IMR-90 (cell line): ENCODE measurements around the gene CCDC33. TPM values are rescaled to one million over a fixed set of nuclear protein-coding genes. Genes with fewer than 3 reads are reported as not detected.

ENCODE experiments used
- ATAC-seq: fragments of 200-7000 bp; cut with Tn5 transposase; 2 replicates; pipeline ENCODE4 v1.9.1; 2020; ENCODE audit warnings: low read depth, mild to moderate bottlenecking, moderate library complexity
- BruUV-seq: library from RNA; stranded (reverse); fragments of 400-500 nt; replicated peaks from 2 replicates; lab custom pipeline; 2021; lab: Mats Ljungman, UMichigan
- CTCF ChIA-PET: fragments of 300-600 bp; formaldehyde crosslinking; extraction: SDS; loops from one replicate; lab custom pipeline; 2021; ENCODE audit warnings: antibody characterized with exemption; lab: Yijun Ruan, JAX
- POLR2A ChIA-PET: fragments of 300-600 bp; sonication (Branson Sonifier 250); formaldehyde crosslinking; loops from one replicate; lab custom pipeline; 2022; ENCODE audit warnings: antibody characterized with exemption; ENCODE audit not compliant: unreplicated experiment; lab: Charles Lee
- DNase-seq: peaks from one replicate; pipeline ENCODE4 v3.0.0; 2013
- H2AFZ ChIP-seq: replicated peaks from 2 replicates; pipeline ENCODE3; 2013; ENCODE audit warnings: low read length, mild to moderate bottlenecking; ENCODE audit not compliant: poor library complexity
- H2AK5ac ChIP-seq: 2 replicates; pipeline ENCODE4 v1.6.1; 2013; ENCODE audit warnings: low read depth, low read length, inconsistent platforms
- H2AK9ac ChIP-seq: replicated peaks from 2 replicates; pipeline ENCODE3; 2013; ENCODE audit warnings: mild to moderate bottlenecking, low read depth, low read length, moderate library complexity; ENCODE audit not compliant: poor library complexity
- H2BK120ac ChIP-seq: 2 replicates; pipeline ENCODE4 v1.6.1; 2013; ENCODE audit warnings: low read depth, low read length, inconsistent platforms
- H2BK15ac ChIP-seq: 3 replicates; pipeline ENCODE4 v1.6.1; 2013; ENCODE audit warnings: low read depth, low read length, inconsistent platforms
- H2BK20ac ChIP-seq: 2 replicates; pipeline ENCODE4 v1.6.1; 2013; ENCODE audit warnings: low read depth, mild to moderate bottlenecking, inconsistent platforms, low read length, moderate library complexity
- H2BK5ac ChIP-seq: 2 replicates; pipeline ENCODE4 v1.6.1; 2013; ENCODE audit warnings: mild to moderate bottlenecking, low read depth, low read length, inconsistent platforms; ENCODE audit not compliant: poor library complexity, severe bottlenecking
- H3K14ac ChIP-seq: replicated peaks from 2 replicates; pipeline ENCODE4 v1.6.1; 2013; ENCODE audit warnings: low read depth, low read length, inconsistent platforms
- H3K18ac ChIP-seq: 2 replicates; pipeline ENCODE4 v1.6.1; 2013; ENCODE audit warnings: low read depth, low read length, control low read depth
- H3K23ac ChIP-seq: 2 replicates; pipeline ENCODE4 v1.6.1; 2013; ENCODE audit warnings: low read depth, low read length, inconsistent platforms
- H3K27ac ChIP-seq: 2 replicates; pipeline ENCODE4 v1.5.1; 2013; ENCODE audit warnings: mild to moderate bottlenecking, control low read depth, low read length; ENCODE audit not compliant: insufficient read depth
- H3K27me3 ChIP-seq: 2 replicates; pipeline ENCODE4 v1.6.1; 2013; ENCODE audit warnings: low read length; ENCODE audit not compliant: control insufficient read depth, insufficient read depth
- H3K36me3 ChIP-seq: 2 replicates; pipeline ENCODE4 v1.6.1; 2013; ENCODE audit warnings: low read length, mixed read lengths; ENCODE audit not compliant: control insufficient read depth, insufficient read depth
- H3K4ac ChIP-seq: 2 replicates; pipeline ENCODE4 v1.6.1; 2013; ENCODE audit warnings: low read depth, low read length, inconsistent platforms
- H3K4me1 ChIP-seq: 2 replicates; pipeline ENCODE4 v1.6.1; 2013; ENCODE audit warnings: low read length, mixed read lengths; ENCODE audit not compliant: control insufficient read depth, insufficient read depth
- H3K4me2 ChIP-seq: 2 replicates; pipeline ENCODE4 v1.6.1; 2013; ENCODE audit warnings: low read depth, mild to moderate bottlenecking, control low read depth, low read length, moderate library complexity
- H3K4me3 ChIP-seq: 2 replicates; pipeline ENCODE4 v1.5.1; 2013; ENCODE audit warnings: low read depth, mild to moderate bottlenecking, control low read depth, low read length, moderate library complexity; ENCODE audit not compliant: insufficient read depth
- H3K56ac ChIP-seq: 2 replicates; pipeline ENCODE4 v1.6.1; 2013; ENCODE audit warnings: low read length, inconsistent platforms; ENCODE audit not compliant: insufficient read depth; ENCODE audit errors: extremely low read depth
- H3K79me1 ChIP-seq, 2 experiments: 2 replicates each; pipeline ENCODE4 v1.6.1; 2013; ENCODE audit warnings: low read length in 2 of 2, inconsistent platforms in 1 of 2, low read depth in 1 of 2
- H3K9ac ChIP-seq: 2 replicates; pipeline ENCODE4 v1.6.1; 2013; ENCODE audit warnings: low read depth, low read length, control low read depth
- H3K9me1 ChIP-seq: 2 replicates; pipeline ENCODE4 v1.6.1; 2013; ENCODE audit warnings: low read length, inconsistent platforms; ENCODE audit not compliant: insufficient read depth
- H3K9me3 ChIP-seq: 2 replicates; pipeline ENCODE4 v1.6.1; 2013; ENCODE audit warnings: low read length; ENCODE audit not compliant: control insufficient read depth, insufficient read depth
- H4K20me1 ChIP-seq: 2 replicates; pipeline ENCODE4 v1.6.1; 2013; ENCODE audit warnings: low read length, inconsistent platforms; ENCODE audit not compliant: insufficient read depth
- H4K5ac ChIP-seq: 2 replicates; pipeline ENCODE4 v1.6.1; 2013; ENCODE audit warnings: mild to moderate bottlenecking, low read depth, low read length, control low read depth
- H4K8ac ChIP-seq, 2 experiments: 2 replicates each; pipeline ENCODE4 v1.6.1; 2013; ENCODE audit warnings: low read depth in 2 of 2, low read length in 2 of 2, control low read depth in 1 of 2, inconsistent platforms in 1 of 2
- H4K91ac ChIP-seq: 2 replicates; pipeline ENCODE4 v1.6.1; 2013; ENCODE audit warnings: low read depth, low read length, inconsistent platforms; ENCODE audit not compliant: insufficient read depth
- BHLHE40 ChIP-seq: fragments of 150-350 bp; IDR thresholded peaks from 2 replicates; pipeline ENCODE4 v1.6.1; 2016; ENCODE audit warnings: mild to moderate bottlenecking, low read depth, low read length
- MAZ ChIP-seq: IDR thresholded peaks from 2 replicates; pipeline ENCODE4 v1.6.1; 2012; ENCODE audit warnings: low read depth, mild to moderate bottlenecking, low read length, improper control_type of control experiment, moderate library complexity, borderline replicate concordance
- MXI1 ChIP-seq: IDR thresholded peaks from 2 replicates; pipeline ENCODE4 v1.6.1; 2012; ENCODE audit warnings: low read depth, mild to moderate bottlenecking, low read length, moderate library complexity, borderline replicate concordance
- NFE2L2 ChIP-seq: fragments of 150-350 bp; IDR thresholded peaks from 2 replicates; pipeline ENCODE4 v1.6.1; 2016; ENCODE audit warnings: low read depth, mild to moderate bottlenecking, low read length
- POLR2A ChIP-seq: IDR thresholded peaks from 2 replicates; pipeline ENCODE4 v1.6.1; 2012; ENCODE audit warnings: mild to moderate bottlenecking, low read depth, low read length
- SMC3 ChIP-seq: fragments of 150-350 bp; IDR thresholded peaks from 2 replicates; pipeline ENCODE4 v1.6.1; 2016; ENCODE audit warnings: low read depth, mild to moderate bottlenecking, antibody characterized with exemption, low read length, moderate library complexity
- WGBS, 2 experiments: methylation state at CpG; one replicate each; pipeline versions ENCODE4 v1.1.5 to v1.1.7; 2013; ENCODE audit warnings: missing lambda C conversion rate in 2 of 2; ENCODE audit not compliant: insufficient read length in 1 of 2; ENCODE audit errors: extremely low coverage in 2 of 2; 5-methylcytosine and 5-hydroxymethylcytosine counted together
- dilution Hi-C: fragments of 300-500 bp; cut with HindIII; formaldehyde crosslinking; loops from one replicate; pipeline ENCODE4 v1.14.3; 2018; ENCODE audit warnings: low sequenced_read_pairs; ENCODE audit not compliant: unreplicated experiment
- in situ Hi-C: fragments of 300-500 bp; cut with MboI; formaldehyde crosslinking; loops from 3 replicates; pipeline ENCODE4 v1.14.3; 2019; ENCODE audit warnings: low sequenced_read_pairs, inconsistent platforms, mixed read lengths
- intact Hi-C: fragments of 100-400 bp; cut with micrococcal nuclease; formaldehyde crosslinking; loops from 2 replicates; pipeline ENCODE4 v1.10.0; 2022
- polyA plus RNA-seq, 3 experiments: library from polyadenylated mRNA; depleted of rRNA; stranded (reverse); fragments of >200 nt; gene quantifications; 2 replicates each; pipeline ENCODE4 v1.2.3, GENCODE V29; 2012; ENCODE audit warnings: low replicate concordance in 1 of 3
- total RNA-seq: library from RNA; depleted of rRNA; stranded (reverse); fragments of >200 nt; gene quantifications from 2 replicates; pipeline ENCODE4 v1.2.3, GENCODE V29; 2012
- TF ChIP-seq, protein P1 (sequence below): conservative IDR thresholded peaks from 2 replicates; pipeline ENCODE4 v1.5.1; 2012; ENCODE audit warnings: mild to moderate bottlenecking, low read depth, low read length, improper control_type of control experiment
- TF ChIP-seq, protein P2 (sequence below): fragments of 150-350 bp; IDR thresholded peaks from 2 replicates; pipeline ENCODE4 v1.6.1; 2017; ENCODE audit warnings: mild to moderate bottlenecking, antibody characterized with exemption, low read length, low read depth

The CCDC33 gene
- total and polyA plus RNA-seq, 2 of the 4 experiments (the other 2 are of a cell fraction): not detected

DNA sequence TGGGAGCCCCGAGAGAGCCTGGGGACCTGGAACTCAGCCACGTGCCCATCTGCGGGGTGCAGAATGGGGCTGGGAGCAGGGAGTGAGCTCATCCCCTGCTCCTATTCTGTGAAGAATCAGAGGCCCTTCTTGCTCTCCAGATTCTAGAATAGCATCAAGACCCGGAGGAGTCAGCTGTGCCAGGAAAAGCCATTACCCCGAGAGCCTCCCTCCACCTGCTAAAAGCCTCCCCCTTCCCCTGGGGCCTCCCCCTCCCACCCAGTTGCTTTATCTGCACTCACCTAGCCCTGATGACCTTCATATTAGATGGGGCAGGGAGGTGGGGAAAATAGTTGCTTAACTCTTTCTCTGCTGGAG is 23.1 kb downstream of the CCDC33 start:
- DNase-seq: no peak
- 0% methylated on average over 1 of the region's 5 CpGs; no CpG with 5 or more reads in 1 of the 2 experiments for WGBS, 2 experiments
- Histone ChIP-seq H2AFZ (no peak overlapping the region), H3K9ac (no peak overlapping the region), H3K4me1 (no peaks in the 10 kb centered on the region), H4K20me1 (no peaks in the 10 kb centered on the region), H3K27ac (no peak overlapping the region), H2AK5ac (no peak overlapping the region), H3K14ac (no peak overlapping the region), H2BK20ac (no peak overlapping the region), H3K18ac (no peak overlapping the region), H3K4ac (no peak overlapping the region), H4K8ac (no peak overlapping the region), H4K91ac (no peak overlapping the region), H2BK15ac (no peak overlapping the region), H2AK9ac (no peak overlapping the region), H3K27me3 (peaks cover 83% of the 10 kb centered on the region), H2BK5ac (no peak overlapping the region), H3K23ac (no peak overlapping the region), H3K4me2 (no peak overlapping the region), H3K9me3 (no peaks in the 10 kb centered on the region), H3K56ac (no peak overlapping the region), H3K9me1 (no peaks in the 10 kb centered on the region; the same call in 1 of the 2 replicates), H3K4me3 (no peak overlapping the region), H4K5ac (no peak overlapping the region), H3K36me3 (no peaks in the 10 kb centered on the region), H2BK120ac (no peak overlapping the region), H3K79me1 (no peaks in the 10 kb centered on the region)
- dilution Hi-C loops: no loop called here
- in situ Hi-C loops: no loop called here
- no peak for ATAC-seq
- ChIA-PET CTCF (no interaction called here), POLR2A (no interaction called here)
- intact Hi-C loops: no loop called here
- no peak for TF ChIP-seq BHLHE40
- TF ChIP-seq POLR2A: no peak
- no peak for TF ChIP-seq SMC3
- no peak for TF ChIP-seq NFE2L2
- TF ChIP-seq MAZ: no peak
- no peak for TF ChIP-seq MXI1
- TF ChIP-seq, protein P1, sequence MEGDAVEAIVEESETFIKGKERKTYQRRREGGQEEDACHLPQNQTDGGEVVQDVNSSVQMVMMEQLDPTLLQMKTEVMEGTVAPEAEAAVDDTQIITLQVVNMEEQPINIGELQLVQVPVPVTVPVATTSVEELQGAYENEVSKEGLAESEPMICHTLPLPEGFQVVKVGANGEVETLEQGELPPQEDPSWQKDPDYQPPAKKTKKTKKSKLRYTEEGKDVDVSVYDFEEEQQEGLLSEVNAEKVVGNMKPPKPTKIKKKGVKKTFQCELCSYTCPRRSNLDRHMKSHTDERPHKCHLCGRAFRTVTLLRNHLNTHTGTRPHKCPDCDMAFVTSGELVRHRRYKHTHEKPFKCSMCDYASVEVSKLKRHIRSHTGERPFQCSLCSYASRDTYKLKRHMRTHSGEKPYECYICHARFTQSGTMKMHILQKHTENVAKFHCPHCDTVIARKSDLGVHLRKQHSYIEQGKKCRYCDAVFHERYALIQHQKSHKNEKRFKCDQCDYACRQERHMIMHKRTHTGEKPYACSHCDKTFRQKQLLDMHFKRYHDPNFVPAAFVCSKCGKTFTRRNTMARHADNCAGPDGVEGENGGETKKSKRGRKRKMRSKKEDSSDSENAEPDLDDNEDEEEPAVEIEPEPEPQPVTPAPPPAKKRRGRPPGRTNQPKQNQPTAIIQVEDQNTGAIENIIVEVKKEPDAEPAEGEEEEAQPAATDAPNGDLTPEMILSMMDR: no peak
- TF ChIP-seq, protein P2, sequence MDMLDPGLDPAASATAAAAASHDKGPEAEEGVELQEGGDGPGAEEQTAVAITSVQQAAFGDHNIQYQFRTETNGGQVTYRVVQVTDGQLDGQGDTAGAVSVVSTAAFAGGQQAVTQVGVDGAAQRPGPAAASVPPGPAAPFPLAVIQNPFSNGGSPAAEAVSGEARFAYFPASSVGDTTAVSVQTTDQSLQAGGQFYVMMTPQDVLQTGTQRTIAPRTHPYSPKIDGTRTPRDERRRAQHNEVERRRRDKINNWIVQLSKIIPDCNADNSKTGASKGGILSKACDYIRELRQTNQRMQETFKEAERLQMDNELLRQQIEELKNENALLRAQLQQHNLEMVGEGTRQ: no peak
- no TSS peak for BruUV-seq
